Coronary artery (tissue), 2 donors: Measurements from ENCODE around the gene CHFR.

Source experiments
- DNase-seq: peaks from one replicate; pipeline ENCODE4 v3.0.0-alpha.2; 2017; ENCODE audit warnings: low spot score
- H3K27ac ChIP-seq, 2 donors: fragments of 200-600 bp; sonication (generic); one replicate each; pipeline ENCODE4 v1.5.1; 2016 to 2019
- H3K4me3 ChIP-seq: fragments of 200-600 bp; sonication (generic); 2 replicates; pipeline ENCODE4 v1.5.1; 2016; ENCODE audit warnings: mild to moderate bottlenecking, moderate library complexity
- TF ChIP-seq, protein P1 (sequence below): fragments of 200-600 bp; sonication (generic); IDR thresholded peaks from one replicate; pipeline ENCODE4 v1.5.1; 2019; ENCODE audit warnings: antibody characterized with exemption

The CHFR gene

DNA sequence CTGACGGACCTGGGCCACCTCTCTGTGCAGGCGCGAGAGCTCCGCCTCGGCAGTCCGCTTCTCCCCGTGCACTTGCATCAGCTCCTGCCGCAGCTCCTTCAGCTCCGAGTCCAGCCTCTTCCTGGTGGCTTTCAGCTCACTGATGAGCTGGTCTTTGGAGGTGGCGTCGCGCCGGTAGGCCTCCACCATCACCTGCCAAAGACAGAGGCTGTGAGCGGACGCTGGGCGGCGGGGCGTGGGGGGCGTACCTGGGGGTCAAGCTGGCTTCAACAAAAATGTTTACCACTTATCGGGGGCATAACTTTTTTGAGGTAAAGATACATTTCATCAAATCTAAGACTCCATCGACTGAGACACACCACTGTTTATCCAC is 98.3 kb downstream of the CHFR start:
- Histone ChIP-seq H3K27ac (no peak overlapping the region), H3K4me3 (no peak overlapping the region)
- DNase-seq: no peak
- TF ChIP-seq, protein P1, sequence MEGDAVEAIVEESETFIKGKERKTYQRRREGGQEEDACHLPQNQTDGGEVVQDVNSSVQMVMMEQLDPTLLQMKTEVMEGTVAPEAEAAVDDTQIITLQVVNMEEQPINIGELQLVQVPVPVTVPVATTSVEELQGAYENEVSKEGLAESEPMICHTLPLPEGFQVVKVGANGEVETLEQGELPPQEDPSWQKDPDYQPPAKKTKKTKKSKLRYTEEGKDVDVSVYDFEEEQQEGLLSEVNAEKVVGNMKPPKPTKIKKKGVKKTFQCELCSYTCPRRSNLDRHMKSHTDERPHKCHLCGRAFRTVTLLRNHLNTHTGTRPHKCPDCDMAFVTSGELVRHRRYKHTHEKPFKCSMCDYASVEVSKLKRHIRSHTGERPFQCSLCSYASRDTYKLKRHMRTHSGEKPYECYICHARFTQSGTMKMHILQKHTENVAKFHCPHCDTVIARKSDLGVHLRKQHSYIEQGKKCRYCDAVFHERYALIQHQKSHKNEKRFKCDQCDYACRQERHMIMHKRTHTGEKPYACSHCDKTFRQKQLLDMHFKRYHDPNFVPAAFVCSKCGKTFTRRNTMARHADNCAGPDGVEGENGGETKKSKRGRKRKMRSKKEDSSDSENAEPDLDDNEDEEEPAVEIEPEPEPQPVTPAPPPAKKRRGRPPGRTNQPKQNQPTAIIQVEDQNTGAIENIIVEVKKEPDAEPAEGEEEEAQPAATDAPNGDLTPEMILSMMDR: no peak

- Histone ChIP-seq H3K27ac (no peak overlapping the region), H3K4me3 (no peak overlapping the region)
- no peak for DNase-seq
- TF ChIP-seq, protein P1: no peak
These were observed 98.9 kb downstream of the CHFR start for GRCh38 chr12:132788375-132789098.

DNA sequence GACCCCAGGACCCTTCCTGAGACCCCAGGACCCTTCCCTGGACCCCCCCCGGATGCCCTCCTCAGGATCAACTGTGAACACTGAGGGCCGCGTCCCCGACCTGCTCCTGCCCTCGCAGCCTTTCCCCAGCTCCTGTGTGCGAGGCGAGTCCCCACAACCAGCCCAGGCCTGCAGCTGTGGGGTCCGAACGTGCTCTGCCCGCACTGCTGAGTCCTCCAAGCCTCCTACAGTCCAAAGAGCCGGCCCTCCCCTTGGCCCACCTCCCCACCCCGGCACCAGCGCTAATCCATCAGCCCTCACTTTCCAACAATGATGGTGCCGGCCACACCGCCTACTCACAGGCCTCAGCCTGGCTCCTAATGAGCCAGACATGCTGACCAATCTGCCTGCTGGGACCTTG is 99.5 kb downstream of the CHFR start:
- Histone ChIP-seq H3K4me3 (no peak overlapping the region), H3K27ac (no peak overlapping the region)
- DNase-seq: no peak
- TF ChIP-seq, protein P1: no peak

GRCh38 chr12:132786192-132786591 is 101.2 kb downstream of the CHFR start:
- TF ChIP-seq, protein P1: no peak
- H3K27ac ChIP-seq: no peak overlapping the region
- no peak for DNase-seq
- no peak overlapping the region for H3K4me3 ChIP-seq

DNA sequence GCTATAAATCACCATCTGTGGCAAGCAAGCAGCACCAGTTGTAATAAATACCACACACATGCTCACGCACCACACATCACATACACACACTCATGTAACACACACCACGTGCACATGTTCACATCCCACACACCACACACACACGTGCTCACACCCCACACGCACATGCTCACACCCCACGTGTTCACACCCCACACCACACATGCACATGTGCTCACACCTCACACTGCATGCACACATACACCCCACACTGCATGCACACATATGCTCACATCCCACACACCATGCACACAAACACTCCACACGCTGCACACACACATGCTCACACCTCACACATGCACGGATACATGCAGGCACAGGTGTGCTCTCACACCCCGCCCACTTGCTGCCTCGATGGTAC is 102.8 kb downstream of the CHFR start:
- no peak for DNase-seq
- no peak overlapping the region for H3K27ac ChIP-seq
- TF ChIP-seq, protein P1: no peak
- no peak overlapping the region for H3K4me3 ChIP-seq

DNA sequence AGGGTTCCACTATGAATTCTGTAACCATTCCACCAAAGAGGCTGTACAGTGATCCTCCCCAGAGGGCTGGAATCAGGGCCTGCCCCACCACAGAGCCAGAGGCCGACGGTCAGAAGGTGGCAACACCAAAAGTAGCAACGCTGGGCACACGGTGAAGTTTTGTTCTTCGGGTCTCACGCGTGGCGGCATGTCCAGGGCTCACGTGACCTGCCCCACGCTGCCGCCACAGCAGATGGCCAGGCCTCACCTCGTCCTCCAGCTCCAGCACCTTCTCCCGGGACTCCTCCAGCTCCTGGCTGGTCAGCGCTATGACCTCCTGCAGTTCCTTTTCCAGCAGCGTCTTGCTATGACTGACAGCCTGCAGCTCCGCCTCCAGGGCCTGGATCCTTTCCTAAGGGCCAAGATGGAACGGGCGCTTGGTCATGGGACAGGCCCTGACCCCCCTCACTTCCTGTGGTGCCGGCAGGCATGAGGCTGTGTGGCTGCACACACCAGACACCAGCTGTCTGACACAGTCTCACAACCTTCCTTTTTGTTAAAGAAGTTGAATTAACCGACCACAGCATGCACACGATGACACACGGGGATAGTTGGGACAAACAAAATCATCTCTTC is 103.4 kb downstream of the CHFR start:
- H3K27ac ChIP-seq: no peak overlapping the region
- no peak for DNase-seq
- no peak overlapping the region for H3K4me3 ChIP-seq
- TF ChIP-seq, protein P1: no peak
